Measurements from ENCODE around the gene SPTA1.

SPTA1 gene

DNA sequence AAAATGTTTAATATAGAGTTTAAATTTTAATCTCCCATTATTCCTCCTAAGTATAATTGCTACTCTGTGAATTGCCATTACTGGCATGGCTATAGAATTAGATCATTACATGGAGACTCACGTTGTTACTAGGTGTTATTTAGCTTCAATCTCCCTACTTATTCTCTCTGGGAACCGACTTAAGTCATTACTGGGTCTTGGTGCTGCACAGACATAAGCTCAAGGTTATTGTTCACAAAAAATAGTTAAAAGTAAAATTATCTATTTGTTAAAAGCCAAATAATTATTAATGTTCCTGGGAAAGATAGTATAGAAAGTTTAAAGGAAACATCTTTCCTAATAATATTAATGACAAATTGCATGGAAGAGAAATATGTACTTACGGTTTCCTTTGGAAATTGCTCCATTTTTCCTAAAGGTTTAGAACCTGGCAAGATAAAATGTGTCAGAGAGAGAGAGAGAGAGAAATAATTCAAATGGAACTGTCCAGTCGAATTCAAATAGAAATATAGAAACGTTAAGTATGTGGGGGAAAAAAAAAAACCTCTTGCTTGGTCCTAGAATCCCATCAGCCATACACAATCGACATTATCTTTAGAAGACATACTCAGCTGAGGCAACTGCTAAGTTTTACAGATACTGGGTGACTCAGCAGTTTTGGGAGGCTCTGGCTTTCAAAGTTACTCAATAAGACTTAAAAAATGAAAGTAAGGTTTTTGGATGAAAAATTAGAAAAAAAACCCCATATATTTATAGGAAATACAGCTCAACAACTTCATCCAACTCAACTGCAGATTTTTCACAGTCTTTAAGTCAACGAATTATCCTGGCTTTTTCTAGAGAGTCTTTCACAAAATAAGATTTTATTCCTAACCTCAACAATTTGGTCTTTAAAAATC, at the start of gene SPTA1:
Gene SPTA1 (minus strand): TSS at position 605 of the 899 bp plus-strand sequence. CDS start 198 bp downstream, at position 407.
- Histone ChIP-seq H3K4me2 (ENCODE audit: low read depth, low read length, poor library complexity, severe bottlenecking) (no peak within 1 kb of the TSS), H3K27me3 (ENCODE audit: insufficient read depth, low read length, poor library complexity, severe bottlenecking) (no peaks in the 10 kb centered on the region), H2AFZ (ENCODE audit: low read length) (no peak within 1 kb of the TSS), H3K79me2 (ENCODE audit: insufficient read depth, low read length) (no peaks in the 10 kb centered on the region), H3K4me1 (ENCODE audit: insufficient read depth, low read length, poor library complexity, severe bottlenecking) (peaks cover 3% of the 10 kb centered on the region), H3F3A (ENCODE audit: low read depth) (no peaks in the 10 kb centered on the region), H3K36me3 (ENCODE audit: insufficient read depth, low read length) (no peaks in the 10 kb centered on the region), H4K20me1 (ENCODE audit: insufficient read depth, low read length, poor library complexity, severe bottlenecking) (no peaks in the 10 kb centered on the region), H3K9me2 (replicated peaks; ENCODE audit: low read depth, low read length) (no peaks in the 10 kb centered on the region), H3K9me3 (ENCODE audit: insufficient read depth, low read depth, low read length) (no peaks in the 10 kb centered on the region), H3K4me3 (ENCODE audit: low read length, poor library complexity, severe bottlenecking) (no peak within 1 kb of the TSS), H3K9ac (ENCODE audit: low read depth, low read length, poor library complexity, severe bottlenecking) (no peak within 1 kb of the TSS)
- TF ChIP-seq EZH2phosphoT487 (IDR thresholded peaks at IDR 0.05; ENCODE audit: borderline replicate concordance), result no peak
- no peak for TF ChIP-seq CTCF (conservative IDR thresholded peaks at IDR 0.05; ENCODE audit: low read length)

DNA sequence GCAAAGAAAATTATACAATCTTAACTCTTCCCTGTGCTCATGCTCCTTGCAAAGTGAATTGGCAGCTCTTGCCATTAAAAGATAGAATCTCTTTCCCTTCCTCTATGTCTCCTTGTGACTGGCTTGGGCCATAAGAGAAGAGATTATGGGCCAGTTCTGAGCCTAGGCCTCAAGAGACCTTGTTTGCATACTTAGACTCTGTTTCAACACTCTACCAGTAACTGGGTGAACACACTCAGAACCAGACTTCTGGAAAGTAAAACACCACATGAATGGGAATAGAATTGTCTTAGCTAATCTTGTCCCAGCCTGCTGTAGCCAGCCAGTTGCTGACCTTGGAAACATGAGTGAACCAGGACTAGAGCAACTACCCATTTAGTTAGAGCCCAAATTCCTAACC, 49.3 kb upstream of the SPTA1 start:
- H3F3A ChIP-seq (ENCODE audit: low read depth), result no peaks in the 10 kb centered on the region
- H3K9me3 ChIP-seq (ENCODE audit: insufficient read depth, low read depth, low read length), result no peaks in the 10 kb centered on the region
- no peaks in the 10 kb centered on the region for H3K79me2 ChIP-seq (ENCODE audit: insufficient read depth, low read length)
- H2AFZ ChIP-seq (ENCODE audit: low read length), result no peak overlapping the region
- no peaks in the 10 kb centered on the region for H3K9me2 ChIP-seq (replicated peaks; ENCODE audit: low read depth, low read length)
- H3K4me1 ChIP-seq (ENCODE audit: insufficient read depth, low read length, poor library complexity, severe bottlenecking), result no peaks in the 10 kb centered on the region
- TF ChIP-seq EZH2phosphoT487 (IDR thresholded peaks at IDR 0.05; ENCODE audit: borderline replicate concordance) (no peak), CTCF (conservative IDR thresholded peaks at IDR 0.05; ENCODE audit: low read length) (no peak)
- H3K9ac ChIP-seq (ENCODE audit: low read depth, low read length, poor library complexity, severe bottlenecking), result no peak overlapping the region
- no peaks in the 10 kb centered on the region for H3K36me3 ChIP-seq (ENCODE audit: insufficient read depth, low read length)
- no peak overlapping the region for H3K4me3 ChIP-seq (ENCODE audit: low read length, poor library complexity, severe bottlenecking)
- no peaks in the 10 kb centered on the region for H4K20me1 ChIP-seq (ENCODE audit: insufficient read depth, low read length, poor library complexity, severe bottlenecking)
- H3K4me2 ChIP-seq (ENCODE audit: low read depth, low read length, poor library complexity, severe bottlenecking), result no peak overlapping the region
- H3K27me3 ChIP-seq (ENCODE audit: insufficient read depth, low read length, poor library complexity, severe bottlenecking), result no peaks in the 10 kb centered on the region

- H3K27me3 ChIP-seq (ENCODE audit: insufficient read depth, low read length, poor library complexity, severe bottlenecking), result no peaks in the 10 kb centered on the region
- no peaks in the 10 kb centered on the region for H3K9me2 ChIP-seq (replicated peaks; ENCODE audit: low read depth, low read length)
- no peak overlapping the region for H3K4me3 ChIP-seq (ENCODE audit: low read length, poor library complexity, severe bottlenecking)
- no peaks in the 10 kb centered on the region for H3K79me2 ChIP-seq (ENCODE audit: insufficient read depth, low read length)
- no peaks in the 10 kb centered on the region for H3K4me1 ChIP-seq (ENCODE audit: insufficient read depth, low read length, poor library complexity, severe bottlenecking)
- no peak overlapping the region for H2AFZ ChIP-seq (ENCODE audit: low read length)
- no peak overlapping the region for H3K4me2 ChIP-seq (ENCODE audit: low read depth, low read length, poor library complexity, severe bottlenecking)
- no peaks in the 10 kb centered on the region for H3F3A ChIP-seq (ENCODE audit: low read depth)
- no peaks in the 10 kb centered on the region for H4K20me1 ChIP-seq (ENCODE audit: insufficient read depth, low read length, poor library complexity, severe bottlenecking)
- TF ChIP-seq EZH2phosphoT487 (IDR thresholded peaks at IDR 0.05; ENCODE audit: borderline replicate concordance), result no peak
- no peak for TF ChIP-seq CTCF (conservative IDR thresholded peaks at IDR 0.05; ENCODE audit: low read length)
- no peaks in the 10 kb centered on the region for H3K9me3 ChIP-seq (ENCODE audit: insufficient read depth, low read depth, low read length)
- H3K36me3 ChIP-seq (ENCODE audit: insufficient read depth, low read length), result no peaks in the 10 kb centered on the region
- no peak overlapping the region for H3K9ac ChIP-seq (ENCODE audit: low read depth, low read length, poor library complexity, severe bottlenecking)
Observed at GRCh38 chr1:158732524-158732923, 46.0 kb upstream of the SPTA1 start.
